HUES6 (cell line): ENCODE measurements around the gene SGCD.

ENCODE experiments used
- H3K27ac ChIP-seq: 2 replicates; pipeline ENCODE4 v1.7.0; 2013; ENCODE audit warnings: low read depth, mild to moderate bottlenecking, low read length, inconsistent platforms
- H3K27me3 ChIP-seq: 2 replicates; pipeline ENCODE4 v1.6.1; 2013; ENCODE audit warnings: low read length; ENCODE audit not compliant: control insufficient read depth, insufficient read depth
- H3K36me3 ChIP-seq: 2 replicates; pipeline ENCODE4 v1.6.1; 2013; ENCODE audit warnings: low read length; ENCODE audit not compliant: control insufficient read depth, insufficient read depth
- H3K4me1 ChIP-seq: 2 replicates; pipeline ENCODE4 v1.6.1; 2013; ENCODE audit warnings: low read length; ENCODE audit not compliant: control insufficient read depth, insufficient read depth
- H3K4me3 ChIP-seq: 2 replicates; pipeline ENCODE4 v1.5.1; 2013; ENCODE audit warnings: low read depth, low read length
- H3K9ac ChIP-seq: one replicate; pipeline ENCODE4 v1.6.1; 2013; ENCODE audit warnings: mild to moderate bottlenecking, low read length
- H3K9me3 ChIP-seq: 2 replicates; pipeline ENCODE4 v1.6.1; 2013; ENCODE audit warnings: low read depth, low read length; ENCODE audit not compliant: control insufficient read depth, insufficient read depth

The SGCD gene

GRCh38 chr5:156330141-156330870 lies 3.3 kb downstream of the SGCD start:
- no peak overlapping the region for H3K27ac ChIP-seq
- H3K27me3 ChIP-seq, result no peaks in the 10 kb centered on the region
- no peaks in the 10 kb centered on the region for H3K4me1 ChIP-seq
- no peaks in the 10 kb centered on the region for H3K36me3 ChIP-seq
- H3K4me3 ChIP-seq, result no peak overlapping the region
- no peak overlapping the region for H3K9ac ChIP-seq
- H3K9me3 ChIP-seq, result no peaks in the 10 kb centered on the region

GRCh38 chr5:156331181-156331580 lies 4.2 kb downstream of the SGCD start:
- no peaks in the 10 kb centered on the region for H3K4me1 ChIP-seq
- H3K9me3 ChIP-seq, result no peaks in the 10 kb centered on the region
- H3K27me3 ChIP-seq, result no peaks in the 10 kb centered on the region
- no peak overlapping the region for H3K27ac ChIP-seq
- H3K4me3 ChIP-seq, result no peak overlapping the region
- no peaks in the 10 kb centered on the region for H3K36me3 ChIP-seq
- no peak overlapping the region for H3K9ac ChIP-seq

GRCh38 chr5:156331845-156332244 lies 4.9 kb downstream of the SGCD start:
- Histone ChIP-seq H3K27ac (no peak overlapping the region), H3K4me3 (no peak overlapping the region), H3K9ac (no peak overlapping the region), H3K9me3 (no peaks in the 10 kb centered on the region), H3K27me3 (no peaks in the 10 kb centered on the region), H3K4me1 (no peaks in the 10 kb centered on the region), H3K36me3 (no peaks in the 10 kb centered on the region)

DNA sequence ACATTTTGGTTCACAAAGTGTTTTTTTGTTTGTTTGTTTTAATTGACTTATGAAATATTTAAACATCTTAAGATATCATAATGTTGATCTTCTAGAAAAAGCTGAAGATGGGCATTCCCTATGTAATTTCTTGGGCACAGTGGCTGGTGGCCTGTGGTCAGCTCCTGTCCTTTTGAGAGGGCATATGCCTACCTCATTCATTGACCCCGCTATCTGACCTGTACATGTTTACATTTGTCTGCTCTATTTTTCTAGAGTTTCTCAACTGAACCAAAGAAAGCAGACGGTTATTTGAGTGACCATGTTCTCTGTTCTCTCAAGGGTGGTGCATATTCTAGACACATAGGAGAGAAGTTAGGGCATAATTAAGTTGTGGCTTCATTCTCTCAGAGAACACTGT lies 5.3 kb downstream of the SGCD start:
- H3K4me1 ChIP-seq, result no peaks in the 10 kb centered on the region
- H3K27me3 ChIP-seq, result no peaks in the 10 kb centered on the region
- H3K9ac ChIP-seq, result no peak overlapping the region
- H3K4me3 ChIP-seq, result no peak overlapping the region
- no peaks in the 10 kb centered on the region for H3K36me3 ChIP-seq
- H3K9me3 ChIP-seq, result no peaks in the 10 kb centered on the region
- H3K27ac ChIP-seq, result no peak overlapping the region

- Histone ChIP-seq H3K9me3 (no peaks in the 10 kb centered on the region), H3K27ac (no peak overlapping the region), H3K36me3 (no peaks in the 10 kb centered on the region), H3K4me3 (no peak overlapping the region), H3K9ac (no peak overlapping the region), H3K27me3 (no peaks in the 10 kb centered on the region), H3K4me1 (no peaks in the 10 kb centered on the region)
Measured at GRCh38 chr5:156339139-156339841, 12.3 kb downstream of the SGCD start.

DNA sequence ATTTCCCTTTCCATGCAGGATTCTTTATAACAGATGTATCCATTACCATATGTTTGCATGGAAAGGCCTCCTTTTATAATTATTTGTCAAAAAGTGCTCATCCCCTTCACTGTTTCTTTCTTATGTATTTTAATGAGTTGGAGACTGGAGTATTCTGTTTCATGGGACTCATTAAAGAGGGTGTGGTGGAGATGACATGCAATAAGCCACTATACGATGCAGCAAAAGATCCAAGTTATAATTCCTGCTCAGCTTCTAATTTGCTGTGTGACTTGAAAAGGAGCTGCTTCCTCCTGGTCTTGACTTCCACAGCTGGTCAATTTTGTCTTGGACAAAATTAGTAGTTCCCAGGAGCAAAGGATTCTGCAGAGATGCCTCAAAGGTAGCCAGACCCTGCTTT lies 13.9 kb downstream of the SGCD start:
- Histone ChIP-seq H3K9ac (no peak overlapping the region), H3K27me3 (no peaks in the 10 kb centered on the region), H3K4me1 (no peaks in the 10 kb centered on the region), H3K36me3 (no peaks in the 10 kb centered on the region), H3K9me3 (no peaks in the 10 kb centered on the region), H3K27ac (no peak overlapping the region), H3K4me3 (no peak overlapping the region)

GRCh38 chr5:156350256-156350655 lies 23.3 kb downstream of the SGCD start:
- Histone ChIP-seq H3K9ac (no peak overlapping the region), H3K4me3 (no peak overlapping the region), H3K4me1 (peaks cover 5% of the 10 kb centered on the region; the same call in 1 of the 2 replicates), H3K27me3 (no peaks in the 10 kb centered on the region), H3K36me3 (no peaks in the 10 kb centered on the region), H3K27ac (no peak overlapping the region), H3K9me3 (no peaks in the 10 kb centered on the region)

DNA sequence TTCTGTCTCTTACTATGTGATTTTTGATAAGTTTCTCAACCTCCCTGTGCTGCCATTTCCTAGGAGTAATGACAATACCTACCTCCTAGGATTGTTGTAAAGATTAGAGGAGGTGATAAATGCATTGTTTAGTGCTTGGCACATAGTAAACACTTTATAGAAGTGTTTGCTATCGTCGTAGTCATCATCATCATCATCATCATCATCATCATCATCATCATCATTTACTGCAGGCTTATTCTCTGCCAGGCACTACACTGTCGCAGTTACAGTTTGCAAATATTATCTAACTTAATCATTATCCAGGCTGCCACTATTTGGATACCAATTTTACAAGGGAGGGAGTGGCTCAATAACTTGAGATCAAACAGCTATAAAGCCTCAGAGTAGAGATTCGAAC lies 24.5 kb downstream of the SGCD start:
- Histone ChIP-seq H3K36me3 (no peaks in the 10 kb centered on the region), H3K4me1 (peaks cover 5% of the 10 kb centered on the region; the same call in 1 of the 2 replicates), H3K27me3 (no peaks in the 10 kb centered on the region), H3K27ac (no peak overlapping the region), H3K9me3 (no peaks in the 10 kb centered on the region), H3K9ac (no peak overlapping the region), H3K4me3 (no peak overlapping the region)

GRCh38 chr5:156354571-156354970 lies 27.6 kb downstream of the SGCD start:
- Histone ChIP-seq H3K27me3 (no peaks in the 10 kb centered on the region), H3K27ac (no peak overlapping the region), H3K4me1 (no peaks in the 10 kb centered on the region), H3K9me3 (no peaks in the 10 kb centered on the region), H3K9ac (no peak overlapping the region), H3K4me3 (no peak overlapping the region), H3K36me3 (no peaks in the 10 kb centered on the region)

DNA sequence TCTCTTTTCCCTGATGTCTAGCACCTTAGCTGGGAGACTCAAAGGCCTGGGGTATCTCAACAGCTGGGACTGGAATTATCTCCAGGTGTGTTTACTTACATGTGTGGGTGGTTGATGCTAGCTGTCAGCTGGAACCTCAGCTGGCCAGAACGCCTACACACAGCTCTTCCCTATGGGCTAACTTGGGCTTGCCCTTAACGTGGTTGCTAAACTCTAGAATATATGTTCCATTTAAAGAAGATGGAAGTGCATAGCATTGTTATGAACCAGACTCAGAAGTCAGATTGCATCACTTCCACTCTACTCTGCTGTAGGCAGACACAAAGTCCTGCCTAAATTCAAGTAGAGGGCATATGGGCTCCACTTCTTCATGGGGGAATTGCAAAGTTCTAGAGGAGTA lies 29.3 kb downstream of the SGCD start:
- Histone ChIP-seq H3K9me3 (no peaks in the 10 kb centered on the region), H3K4me1 (no peaks in the 10 kb centered on the region), H3K27ac (no peak overlapping the region), H3K4me3 (no peak overlapping the region), H3K9ac (no peak overlapping the region), H3K27me3 (no peaks in the 10 kb centered on the region), H3K36me3 (no peaks in the 10 kb centered on the region)

- H3K4me1 ChIP-seq, result no peaks in the 10 kb centered on the region
- H3K36me3 ChIP-seq, result no peaks in the 10 kb centered on the region
- H3K9me3 ChIP-seq, result no peaks in the 10 kb centered on the region
- H3K4me3 ChIP-seq, result no peak overlapping the region
- H3K27me3 ChIP-seq, result no peaks in the 10 kb centered on the region
- no peak overlapping the region for H3K9ac ChIP-seq
- no peak overlapping the region for H3K27ac ChIP-seq
Measured at GRCh38 chr5:156359476-156359875, 32.5 kb downstream of the SGCD start.
